Heart left ventricle (tissue), 16 donors: Measurements from ENCODE around the gene ANKRD63. TPM values are rescaled to one million over a fixed set of nuclear protein-coding genes. Genes with fewer than 3 reads are reported as not detected.
A peak's percentile ranks its signal among the peaks of the same experiment; 100 is the strongest.

Experiments
- ATAC-seq, 4 donors: fragments of 200-7000 bp; cut with Tn5 transposase; one replicate each; pipeline ENCODE4 v1.9.1; 2020 to 2022; ENCODE audit warnings: moderate library complexity in 4 of 4, mild to moderate bottlenecking in 3 of 4, moderate number of reproducible peaks in 1 of 4
- DNase-seq, 5 donors: peaks; one replicate each; pipeline ENCODE4 v3.0.0-alpha.2; 2020
- H3K27ac ChIP-seq, 12 donors: fragments of 200-600 bp; sonication (generic) in 4 of 12; one replicate each; pipeline versions ENCODE4 v1.5.0 to v1.8.0; 2016 to 2022; ENCODE audit warnings: mild to moderate bottlenecking in 2 of 12
- H3K27me3 ChIP-seq, 9 donors: fragments of 200-600 bp; sonication (generic) in 2 of 9; one replicate each; pipeline versions ENCODE4 v1.5.1 to v1.8.0; 2016 to 2022; ENCODE audit warnings: mild to moderate bottlenecking in 3 of 9
- H3K36me3 ChIP-seq, 9 donors: fragments of 200-600 bp; sonication (generic) in 2 of 9; one replicate each; pipeline versions ENCODE4 v1.5.0 to v1.8.0; 2018 to 2022; ENCODE audit warnings: mild to moderate bottlenecking in 2 of 9
- H3K4me1 ChIP-seq, 12 donors: fragments of 200-600 bp; sonication (generic) in 4 of 12; one replicate each; pipeline versions ENCODE4 v1.5.0 to v1.8.0; 2016 to 2022; ENCODE audit warnings: mild to moderate bottlenecking in 3 of 12
- H3K4me3 ChIP-seq, 12 donors: fragments of 200-600 bp; sonication (generic) in 4 of 12; one replicate each; pipeline versions ENCODE4 v1.5.0 to v1.8.0; 2017 to 2022; ENCODE audit warnings: mild to moderate bottlenecking in 9 of 12, moderate library complexity in 4 of 12
- H3K9me3 ChIP-seq, 12 donors: fragments of 200-600 bp; sonication (generic) in 4 of 12; one replicate each; pipeline versions ENCODE4 v1.5.0 to v1.8.0; 2016 to 2022; ENCODE audit warnings: mild to moderate bottlenecking in 1 of 12
- CTCF ChIP-seq, 12 donors: fragments of 200-600 bp; sonication (generic) in 4 of 12; IDR thresholded peaks; one replicate each; pipeline versions ENCODE4 v1.5.0 to v1.8.0; 2018 to 2022; ENCODE audit warnings: antibody characterized with exemption in 12 of 12, mild to moderate bottlenecking in 5 of 12
- POLR2A ChIP-seq, 2 donors: fragments of 450-650 bp; IDR thresholded peaks; one replicate each; pipeline ENCODE4 v1.6.1; 2017; ENCODE audit warnings: antibody characterized with exemption in 2 of 2, mild to moderate bottlenecking in 2 of 2, moderate library complexity in 2 of 2
- WGBS, 4 donors: extraction: QIAGEN DNeasy Blood & Tissue Kit in 2 of 4; methylation state at CpG; one replicate each; pipeline versions ENCODE4 v1.1.5 to v1.1.7; 2013 to 2018; 5-methylcytosine and 5-hydroxymethylcytosine counted together
- intact Hi-C, 10 donors: fragments of 100-400 bp; cut with DNase I; formaldehyde crosslinking; loops; one replicate each; pipeline versions ENCODE4 v1.11.1 to v1.14.2; 2022
- polyA plus RNA-seq, 2 donors: library from polyadenylated mRNA; stranded (reverse); fragments of 200-250 nt; gene quantifications; one replicate each; pipeline ENCODE4 v1.2.3, GENCODE V29; 2013
- total RNA-seq, 9 donors: library from RNA; depleted of rRNA in 2 of 9; stranded (reverse); fragments of >200 nt in 2 of 9; fragmentation: NEBNext Ultra II Directional in 3 of 9; extraction: Animal tissue kit (Norgen Biotek cat#: 25700) in 3 of 9; gene quantifications; one replicate each; pipeline versions ENCODE4 v1.1.0 to v1.2.4, GENCODE V29; 2016 to 2023
- donor health status: ischemic (EF 13 %, LVEDD 7.1; RV severe dilation, severe dysfunction).
- donor health status: healthy with polysubstance abuse.
- donor health status: DM: no; HTN: yes; CAD: no.
- donor health status: DM: no; HTN: no; CAD: no.
- donor health status: ischemic (EF 25% LVEDD 6.9; RV normal size, moderate dysfunction).
- donor health status: ischemic (EF 25% LVEDD 5.7; RV mildly dilated, moderate dysfunction).
- donor health status: healthy.
- donor health status: DM: yes; HTN: yes; CAD: no.
- donor health status: ischemic (EF 35%, LVEDD 5.7; RV mildly dilated, moderate dysfunction).
- donor health status: nonischemic (EF 11% LVEDD 7.7; RV severe dilation, severe dysfunction).
- donor health status: DM: yes; HTN: yes; CAD: no.
- donor health status: PGD.
- donor health status: ischemic (EF 29% LVEDD 5.4; RV normal size, mild dysfunction).
- donor health status: nonischemic (EF 23%, LVEDD 6.1; RV moderate dilation, normal function).

The ANKRD63 gene
- total and polyA plus RNA-seq, 11 donors = 0.27 to 0.57 (median 0.45) TPM; not detected in 6

GRCh38 chr15:40305281-40305680 is 22.4 kb upstream of the ANKRD63 start:
- no peaks in the 10 kb centered on the region for H3K27me3 ChIP-seq
- H3K9me3 ChIP-seq = peaks cover 0 to 5% (median 0%) of the 10 kb centered on the region in 12 donors
- 82 to 98% (median 96%) methylated on average over 4 of the region's 4 CpGs for WGBS, 4 donors
- H3K4me1 ChIP-seq = peaks cover 0 to 43% (median 6%) of the 10 kb centered on the region in 12 donors
- H3K4me3 ChIP-seq = no peak overlapping the region
- H3K27ac ChIP-seq = no peak overlapping the region
- peaks cover 0 to 35% (median 0%) of the 10 kb centered on the region in 9 donors for H3K36me3 ChIP-seq
- intact Hi-C loops = no loop called here
- no peak for DNase-seq
- TF ChIP-seq POLR2A (IDR thresholded peaks at IDR 0.05) = no peak
- no peak for TF ChIP-seq CTCF (IDR thresholded peaks at IDR 0.05)
- ATAC-seq = no peak

- Histone ChIP-seq H3K4me1 (peaks cover 0 to 27% (median 6%) of the 10 kb centered on the region in 12 donors), H3K27ac (no peak overlapping the region), H3K9me3 (peaks cover 0 to 13% (median 0%) of the 10 kb centered on the region in 12 donors), H3K4me3 (no peak overlapping the region), H3K27me3 (no peaks in the 10 kb centered on the region), H3K36me3 (peaks cover 0 to 47% (median 0%) of the 10 kb centered on the region in 9 donors)
- TF ChIP-seq POLR2A (IDR thresholded peaks at IDR 0.05) = no peak
- no peak for TF ChIP-seq CTCF (IDR thresholded peaks at IDR 0.05)
- WGBS, 4 donors = 83 to 94% (median 90%) methylated on average over 2 of the region's 2 CpGs
- peak in 1 of 5 donors; percentile 14 for DNase-seq
- intact Hi-C loops = loop anchor here in 1 of 10 donors (2.0 kb wide), 1 partner anchor 19 kb away; no protein-coding TSS in a partner anchor
- no peak for ATAC-seq
Measured at GRCh38 chr15:40303576-40303975, 20.7 kb upstream of the ANKRD63 start.

GRCh38 chr15:40302981-40303380 is 20.1 kb upstream of the ANKRD63 start:
- H3K9me3 ChIP-seq = peaks cover 0 to 13% (median 0%) of the 10 kb centered on the region in 12 donors
- TF ChIP-seq CTCF (IDR thresholded peaks at IDR 0.05) (no peak), POLR2A (IDR thresholded peaks at IDR 0.05) (no peak)
- H3K4me3 ChIP-seq = no peak overlapping the region
- H3K27ac ChIP-seq = no peak overlapping the region
- no peaks in the 10 kb centered on the region for H3K27me3 ChIP-seq
- peaks cover 0 to 53% (median 0%) of the 10 kb centered on the region in 9 donors for H3K36me3 ChIP-seq
- WGBS, 4 donors = 59 to 71% (median 63%) methylated on average over 9 to 11 of the region's 11 CpGs
- intact Hi-C loops = loop anchor here in 1 of 10 donors (2.0 kb wide), 1 partner anchor 18 kb away; no protein-coding TSS in a partner anchor
- DNase-seq = peak in 1 of 5 donors; percentile 25
- no peak for ATAC-seq
- peaks cover 0 to 27% (median 6%) of the 10 kb centered on the region in 12 donors for H3K4me1 ChIP-seq

- no peaks in the 10 kb centered on the region for H3K27me3 ChIP-seq
- 87 to 90% (median 90%) methylated on average over 12 to 19 of the region's 19 CpGs for WGBS, 4 donors
- no peak overlapping the region for H3K27ac ChIP-seq
- H3K4me1 ChIP-seq = peaks cover 0 to 27% (median 6%) of the 10 kb centered on the region in 12 donors
- DNase-seq = peak in 1 of 5 donors; percentile 58
- intact Hi-C loops = loop anchor here in 1 of 10 donors (2.0 kb wide), 1 partner anchor 18 kb away; no protein-coding TSS in a partner anchor
- peaks cover 0 to 13% (median 0%) of the 10 kb centered on the region in 12 donors for H3K9me3 ChIP-seq
- H3K4me3 ChIP-seq = no peak overlapping the region
- TF ChIP-seq POLR2A (IDR thresholded peaks at IDR 0.05) = no peak
- TF ChIP-seq CTCF (IDR thresholded peaks at IDR 0.05) = no peak
- H3K36me3 ChIP-seq = peaks cover 0 to 59% (median 0%) of the 10 kb centered on the region in 9 donors
- ATAC-seq = no peak
Measured at GRCh38 chr15:40302288-40302886, 19.5 kb upstream of the ANKRD63 start.
